Body of pancreas (tissue), 4 donors: ENCODE results near the gene OTP.

Experiments
- POLR2A ChIP-seq, 3 donors: fragments of 450-650 bp; IDR thresholded peaks; one replicate each; pipeline ENCODE4 v1.6.1; 2016; ENCODE audit warnings: antibody characterized with exemption in 3 of 3, mild to moderate bottlenecking in 2 of 3
- TF ChIP-seq, protein P1 (sequence below), 7 experiments: fragments of 450-650 bp in 4 of 7; fragments of 200-600 bp in 3 of 7; sonication (generic) in 3 of 7; IDR thresholded peaks; one replicate each; pipeline ENCODE4 v1.5.1; 2016 to 2019; ENCODE audit warnings: antibody characterized with exemption in 7 of 7

GRCh38 chr5:77643654-77644370 is 5.3 kb upstream of the OTP start:
- TF ChIP-seq, protein P1, sequence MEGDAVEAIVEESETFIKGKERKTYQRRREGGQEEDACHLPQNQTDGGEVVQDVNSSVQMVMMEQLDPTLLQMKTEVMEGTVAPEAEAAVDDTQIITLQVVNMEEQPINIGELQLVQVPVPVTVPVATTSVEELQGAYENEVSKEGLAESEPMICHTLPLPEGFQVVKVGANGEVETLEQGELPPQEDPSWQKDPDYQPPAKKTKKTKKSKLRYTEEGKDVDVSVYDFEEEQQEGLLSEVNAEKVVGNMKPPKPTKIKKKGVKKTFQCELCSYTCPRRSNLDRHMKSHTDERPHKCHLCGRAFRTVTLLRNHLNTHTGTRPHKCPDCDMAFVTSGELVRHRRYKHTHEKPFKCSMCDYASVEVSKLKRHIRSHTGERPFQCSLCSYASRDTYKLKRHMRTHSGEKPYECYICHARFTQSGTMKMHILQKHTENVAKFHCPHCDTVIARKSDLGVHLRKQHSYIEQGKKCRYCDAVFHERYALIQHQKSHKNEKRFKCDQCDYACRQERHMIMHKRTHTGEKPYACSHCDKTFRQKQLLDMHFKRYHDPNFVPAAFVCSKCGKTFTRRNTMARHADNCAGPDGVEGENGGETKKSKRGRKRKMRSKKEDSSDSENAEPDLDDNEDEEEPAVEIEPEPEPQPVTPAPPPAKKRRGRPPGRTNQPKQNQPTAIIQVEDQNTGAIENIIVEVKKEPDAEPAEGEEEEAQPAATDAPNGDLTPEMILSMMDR (IDR thresholded peaks at IDR 0.05): no peak
- no peak for TF ChIP-seq POLR2A (IDR thresholded peaks at IDR 0.05)
